Neural progenitor cell (in vitro differentiated cells): ENCODE results near the gene TMEM236.

Experiments used
- CTCF ChIP-seq: fragments of 200-600 bp; sonication (generic); IDR thresholded peaks from 2 replicates; pipeline ENCODE4 v1.5.1; 2017; ENCODE audit warnings: antibody characterized with exemption, mild to moderate bottlenecking
- EZH2 ChIP-seq: fragments of 200-600 bp; sonication (generic); IDR thresholded peaks from 2 replicates; pipeline ENCODE4 v1.6.1; 2017; ENCODE audit warnings: antibody characterized with exemption, mild to moderate bottlenecking, moderate library complexity
- EZH2phosphoT487 ChIP-seq: fragments of 200-600 bp; sonication (generic); IDR thresholded peaks from 2 replicates; pipeline ENCODE4 v1.6.1; 2017; ENCODE audit warnings: antibody characterized with exemption

- no peak for TF ChIP-seq CTCF
- no peak for TF ChIP-seq EZH2
- no peak for TF ChIP-seq EZH2phosphoT487
Observed at GRCh38 chr10:17709492-17709891, 42.5 kb upstream of the TMEM236 start.
